ENCODE data around the gene HAPLN3. TPM values are rescaled to one million over a fixed set of nuclear protein-coding genes. Genes with fewer than 3 reads are reported as not detected.

The HAPLN3 gene
- total and polyA plus RNA-seq, 2 donors (not counting 1 experiment from before 2014, with no cell fraction given), result 7.5 to 16.3 TPM

DNA sequence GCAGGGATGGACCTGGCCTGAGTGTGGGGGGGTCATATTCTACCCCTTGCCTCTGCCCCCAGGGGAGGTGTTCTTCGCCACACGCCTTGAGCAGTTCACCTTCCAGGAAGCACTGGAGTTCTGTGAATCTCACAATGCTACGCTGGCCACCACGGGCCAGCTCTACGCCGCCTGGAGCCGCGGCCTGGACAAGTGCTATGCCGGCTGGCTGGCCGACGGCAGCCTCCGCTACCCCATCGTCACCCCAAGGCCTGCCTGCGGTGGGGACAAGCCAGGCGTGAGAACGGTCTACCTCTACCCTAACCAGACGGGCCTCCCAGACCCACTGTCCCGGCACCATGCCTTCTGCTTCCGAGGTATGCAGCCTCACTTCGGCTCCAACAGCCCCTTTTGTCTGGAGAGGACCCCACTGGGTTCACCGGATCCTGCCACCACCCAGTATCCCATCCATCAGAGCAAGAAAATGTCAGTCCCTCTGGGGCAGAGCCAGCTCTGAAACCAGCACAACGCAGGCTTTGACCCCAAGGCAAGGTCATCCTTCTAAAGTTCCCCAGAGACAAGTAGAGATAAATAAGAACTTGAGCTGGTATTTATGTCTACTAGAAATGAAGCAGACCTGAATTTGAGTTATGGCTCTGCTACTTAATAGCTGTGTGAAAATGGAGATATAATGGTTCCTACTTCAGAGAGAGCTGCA is 45.8 kb downstream of the HAPLN3 start:
- DNase-seq (no peak), ATAC-seq (ENCODE audit: low read depth) (no peak)
- H3K9ac ChIP-seq (ENCODE audit: low read length), result no peak overlapping the region
- no peak overlapping the region for H3K4me2 ChIP-seq (replicated peaks; ENCODE audit: low read depth, low read length, poor library complexity, severe bottlenecking)
- H3K9me3 ChIP-seq (ENCODE audit: control extremely low read depth in 1 of 3, control insufficient read depth in 2 of 3, insufficient read depth in 1 of 3, low read length in 2 of 3), result peaks cover 0 to 20% (median 8%) of the 10 kb centered on the region in 3 donors
- H4K20me1 ChIP-seq (ENCODE audit: control insufficient read depth, insufficient read depth, low read length, poor library complexity, severe bottlenecking), result no peaks in the 10 kb centered on the region
- no peaks in the 10 kb centered on the region for H3K9me3 Mint-ChIP-seq (ENCODE audit: insufficient read depth)
- WGBS (ENCODE audit: insufficient coverage), result 90% methylated on average over 22 of the region's 22 CpGs
- no peak overlapping the region for H3K4me3 ChIP-seq (ENCODE audit: control extremely low read depth in 1 of 5, extremely low read depth in 1 of 5, insufficient read depth in 1 of 5, low read depth in 2 of 5, low read length in 4 of 5)
- CTCF ChIA-PET, result no interaction called here
- peaks cover 0 to 14% (median 0%) of the 10 kb centered on the region in 4 experiments for H3K27me3 ChIP-seq (replicated peaks in 1 of 4; ENCODE audit: control extremely low read depth in 1 of 4, control insufficient read depth in 3 of 4, insufficient read depth in 4 of 4, low read length in 3 of 4)
- intact Hi-C loops (cut with micrococcal nuclease), result no loop called here
- H3K27ac Mint-ChIP-seq, result no peak overlapping the region
- H3K27ac ChIP-seq (ENCODE audit: low read length in 2 of 2), result no peak overlapping the region
- peaks cover 14% of the 10 kb centered on the region for H3K27me3 Mint-ChIP-seq
- POLR2A ChIA-PET, result no interaction called here
- H3K4me1 ChIP-seq (ENCODE audit: control insufficient read depth in 2 of 2, insufficient read depth in 2 of 2, low read length in 2 of 2), result no peaks in the 10 kb centered on the region
- H3K36me3 ChIP-seq (replicated peaks in 1 of 2; ENCODE audit: control extremely low read depth in 1 of 2, control insufficient read depth in 1 of 2, extremely low read depth in 1 of 2, insufficient read depth in 2 of 2, low read length in 1 of 2), result no peaks in the 10 kb centered on the region
- no peak overlapping the region for H2AFZ ChIP-seq (ENCODE audit: insufficient read depth, low read depth, low read length, poor library complexity, severe bottlenecking)
- TF ChIP-seq, protein P1, sequence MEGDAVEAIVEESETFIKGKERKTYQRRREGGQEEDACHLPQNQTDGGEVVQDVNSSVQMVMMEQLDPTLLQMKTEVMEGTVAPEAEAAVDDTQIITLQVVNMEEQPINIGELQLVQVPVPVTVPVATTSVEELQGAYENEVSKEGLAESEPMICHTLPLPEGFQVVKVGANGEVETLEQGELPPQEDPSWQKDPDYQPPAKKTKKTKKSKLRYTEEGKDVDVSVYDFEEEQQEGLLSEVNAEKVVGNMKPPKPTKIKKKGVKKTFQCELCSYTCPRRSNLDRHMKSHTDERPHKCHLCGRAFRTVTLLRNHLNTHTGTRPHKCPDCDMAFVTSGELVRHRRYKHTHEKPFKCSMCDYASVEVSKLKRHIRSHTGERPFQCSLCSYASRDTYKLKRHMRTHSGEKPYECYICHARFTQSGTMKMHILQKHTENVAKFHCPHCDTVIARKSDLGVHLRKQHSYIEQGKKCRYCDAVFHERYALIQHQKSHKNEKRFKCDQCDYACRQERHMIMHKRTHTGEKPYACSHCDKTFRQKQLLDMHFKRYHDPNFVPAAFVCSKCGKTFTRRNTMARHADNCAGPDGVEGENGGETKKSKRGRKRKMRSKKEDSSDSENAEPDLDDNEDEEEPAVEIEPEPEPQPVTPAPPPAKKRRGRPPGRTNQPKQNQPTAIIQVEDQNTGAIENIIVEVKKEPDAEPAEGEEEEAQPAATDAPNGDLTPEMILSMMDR (IDR thresholded peaks at IDR 0.05), result no peak
- TF ChIP-seq EZH2 (IDR thresholded peaks at IDR 0.05; ENCODE audit: borderline replicate concordance, insufficient read depth, low read depth, low read length, poor library complexity, severe bottlenecking), result no peak
- H3K4me1 Mint-ChIP-seq, result peaks cover 3% of the 10 kb centered on the region
- no peaks in the 10 kb centered on the region for H3K79me2 ChIP-seq (ENCODE audit: control insufficient read depth, insufficient read depth, low read length)
- no peak overlapping the region for H3K4me3 Mint-ChIP-seq

DNA sequence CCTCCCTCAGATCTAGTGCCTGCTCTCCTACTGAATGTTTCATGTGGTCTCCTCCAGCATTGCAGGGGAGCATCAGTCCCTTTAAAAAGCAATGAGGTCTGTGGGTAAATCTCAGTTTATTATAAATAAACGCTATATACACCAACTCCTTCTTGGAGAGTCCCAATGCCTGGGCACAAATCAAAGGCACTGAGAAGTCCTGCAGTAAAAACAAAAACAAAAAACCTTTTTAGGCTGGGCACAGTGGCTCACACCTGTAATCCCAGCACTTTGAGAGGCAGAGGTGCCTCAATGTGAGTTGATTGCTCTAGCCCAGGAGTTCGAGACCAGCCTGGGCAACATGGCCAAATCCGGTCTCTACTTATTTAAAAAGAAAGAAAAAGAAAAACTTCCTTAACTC is 47.1 kb downstream of the HAPLN3 start:
- H3K4me3 ChIP-seq (ENCODE audit: control extremely low read depth in 1 of 5, extremely low read depth in 1 of 5, insufficient read depth in 1 of 5, low read depth in 2 of 5, low read length in 4 of 5), result no peak overlapping the region
- no peak overlapping the region for H3K9ac ChIP-seq (ENCODE audit: low read length)
- no peak for ATAC-seq (ENCODE audit: low read depth)
- H3K9me3 Mint-ChIP-seq (ENCODE audit: insufficient read depth), result no peaks in the 10 kb centered on the region
- POLR2A ChIA-PET, result no interaction called here
- H3K4me1 Mint-ChIP-seq, result peaks cover 3% of the 10 kb centered on the region
- no peaks in the 10 kb centered on the region for H3K79me2 ChIP-seq (ENCODE audit: control insufficient read depth, insufficient read depth, low read length)
- CTCF ChIA-PET, result no interaction called here
- H2AFZ ChIP-seq (ENCODE audit: insufficient read depth, low read depth, low read length, poor library complexity, severe bottlenecking), result no peak overlapping the region
- intact Hi-C loops (cut with micrococcal nuclease), result no loop called here
- no peaks in the 10 kb centered on the region for H3K36me3 ChIP-seq (replicated peaks in 1 of 2; ENCODE audit: control extremely low read depth in 1 of 2, control insufficient read depth in 1 of 2, extremely low read depth in 1 of 2, insufficient read depth in 2 of 2, low read length in 1 of 2)
- no peak overlapping the region for H3K4me3 Mint-ChIP-seq
- peaks cover 0 to 7% (median 0%) of the 10 kb centered on the region in 3 donors for H3K9me3 ChIP-seq (ENCODE audit: control extremely low read depth in 1 of 3, control insufficient read depth in 2 of 3, insufficient read depth in 1 of 3, low read length in 2 of 3)
- no peak overlapping the region for H3K4me2 ChIP-seq (replicated peaks; ENCODE audit: low read depth, low read length, poor library complexity, severe bottlenecking)
- TF ChIP-seq, protein P1 (IDR thresholded peaks at IDR 0.05), result no peak
- H3K4me1 ChIP-seq (ENCODE audit: control insufficient read depth in 2 of 2, insufficient read depth in 2 of 2, low read length in 2 of 2), result no peaks in the 10 kb centered on the region
- H3K27ac Mint-ChIP-seq, result no peak overlapping the region
- H4K20me1 ChIP-seq (ENCODE audit: control insufficient read depth, insufficient read depth, low read length, poor library complexity, severe bottlenecking), result no peaks in the 10 kb centered on the region
- 80% methylated on average over 1 of the region's 3 CpGs for WGBS (ENCODE audit: insufficient coverage)
- H3K27me3 ChIP-seq (replicated peaks in 1 of 4; ENCODE audit: control extremely low read depth in 1 of 4, control insufficient read depth in 3 of 4, insufficient read depth in 4 of 4, low read length in 3 of 4), result peaks cover 0 to 14% (median 0%) of the 10 kb centered on the region in 4 experiments
- no peak overlapping the region for H3K27ac ChIP-seq (ENCODE audit: low read length in 2 of 2)
- H3K27me3 Mint-ChIP-seq, result peaks cover 14% of the 10 kb centered on the region
- no peak for DNase-seq

Data from B cell (primary cell).